Measurements from ENCODE around the gene MYD88.
"Not testable (repeated sequence)": the region's sequence is repeated elsewhere in the genome, so short reads cannot be mapped to it uniquely, and the experiment has no call there.

The MYD88 gene

GRCh38 chr3:38127611-38128302 lies 10.7 kb upstream of the MYD88 start:
- no peak for DNase-seq

- no peak for DNase-seq
These were observed 10.2 kb upstream of the MYD88 start for GRCh38 chr3:38128303-38128655.

- DNase-seq = no peak
These were observed 9.4 kb upstream of the MYD88 start for GRCh38 chr3:38129058-38129457.

GRCh38 chr3:38130631-38131065 lies 7.8 kb upstream of the MYD88 start:
- DNase-seq = no peak

- no peak for DNase-seq
These were observed 6.7 kb upstream of the MYD88 start for GRCh38 chr3:38131621-38132369.

GRCh38 chr3:38133209-38133556 lies 5.3 kb upstream of the MYD88 start:
- DNase-seq = no peak

GRCh38 chr3:38133557-38134405 lies 4.7 kb upstream of the MYD88 start:
- DNase-seq = no peak

GRCh38 chr3:38134517-38135143 lies 3.8 kb upstream of the MYD88 start:
- DNase-seq = not testable (repeated sequence)

GRCh38 chr3:38135621-38136277 lies 2.7 kb upstream of the MYD88 start:
- DNase-seq = not testable (repeated sequence)

GRCh38 chr3:38136393-38136776 lies 2.1 kb upstream of the MYD88 start:
- no peak for DNase-seq

GRCh38 chr3:38136777-38137614 lies 1.5 kb upstream of the MYD88 start, which contains the start of gene ACAA1:
ACAA1 (minus strand) TSS chr3:38137127; CDS start chr3:38137035, 92 bp downstream.
- DNase-seq = peak; percentile 98

GRCh38 chr3:38137615-38138348 lies 679 bp upstream of the MYD88 start:
- DNase-seq = no peak

GRCh38 chr3:38139191-38139590 lies 730 bp downstream of the MYD88 start:
- DNase-seq = no peak

GRCh38 chr3:38139652-38140051 lies 1.2 kb downstream of the MYD88 start:
- no peak for DNase-seq

GRCh38 chr3:38140326-38141172 lies 2.1 kb downstream of the MYD88 start:
- no peak for DNase-seq

GRCh38 chr3:38141173-38141951 lies 2.9 kb downstream of the MYD88 start:
- DNase-seq = no peak

GRCh38 chr3:38141952-38142273 lies 3.5 kb downstream of the MYD88 start:
- no peak for DNase-seq

GRCh38 chr3:38142959-38143358 lies 4.5 kb downstream of the MYD88 start:
- no peak for DNase-seq

GRCh38 chr3:38143511-38143910 lies 5.0 kb downstream of the MYD88 start:
- DNase-seq = no peak

Data from SHP77 treated with DMSO at 0.1 percent for 48 hours (cell line).